Heart left ventricle (tissue), 13 donors: ENCODE results near the gene APLF.

Source experiments
- POLR2A ChIP-seq, 2 donors: fragments of 450-650 bp; IDR thresholded peaks; one replicate each; pipeline ENCODE4 v1.6.1; 2017; ENCODE audit warnings: antibody characterized with exemption in 2 of 2, mild to moderate bottlenecking in 2 of 2, moderate library complexity in 2 of 2
- TF ChIP-seq, protein P1 (sequence below), 12 donors: fragments of 200-600 bp; sonication (generic) in 4 of 12; IDR thresholded peaks; one replicate each; pipeline versions ENCODE4 v1.5.0 to v1.8.0; 2018 to 2022; ENCODE audit warnings: antibody characterized with exemption in 12 of 12, mild to moderate bottlenecking in 5 of 12
- donor health status: ischemic (EF 13 %, LVEDD 7.1; RV severe dilation, severe dysfunction).
- donor health status: DM: no; HTN: yes; CAD: no.
- donor health status: DM: no; HTN: no; CAD: no.
- donor health status: ischemic (EF 25% LVEDD 6.9; RV normal size, moderate dysfunction).
- donor health status: ischemic (EF 25% LVEDD 5.7; RV mildly dilated, moderate dysfunction).
- donor health status: ischemic (EF 35%, LVEDD 5.7; RV mildly dilated, moderate dysfunction).
- donor health status: nonischemic (EF 11% LVEDD 7.7; RV severe dilation, severe dysfunction).
- donor health status: DM: yes; HTN: yes; CAD: no.
- donor health status: PGD.
- donor health status: ischemic (EF 29% LVEDD 5.4; RV normal size, mild dysfunction).
- donor health status: nonischemic (EF 23%, LVEDD 6.1; RV moderate dilation, normal function).

DNA sequence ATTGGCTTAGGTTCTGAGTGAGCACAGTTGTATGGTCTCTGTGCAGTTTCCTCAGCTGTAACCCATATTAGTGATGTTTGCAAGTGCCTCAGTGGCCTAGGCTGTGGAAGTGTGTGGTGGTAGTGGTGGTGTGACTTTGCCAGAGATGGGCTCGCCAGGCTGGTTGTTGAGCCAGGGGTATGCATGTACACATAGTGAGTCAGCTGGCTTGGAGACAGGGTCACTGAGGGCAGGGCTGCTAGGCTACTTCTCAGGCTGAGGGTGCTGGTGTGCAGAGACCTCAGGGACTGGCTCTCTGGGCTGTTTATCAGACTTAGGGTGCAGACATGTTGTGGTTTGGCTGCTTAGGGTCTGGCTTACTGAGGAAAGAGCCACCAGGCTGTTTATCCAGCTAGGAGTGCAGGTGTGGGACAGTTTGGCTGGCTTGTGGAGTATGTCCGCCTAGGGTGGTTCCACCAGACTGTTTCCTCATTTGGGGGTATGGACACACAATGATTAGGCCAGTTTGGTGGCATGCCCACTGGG, 15.0 kb downstream of the APLF start:
- TF ChIP-seq POLR2A (IDR thresholded peaks at IDR 0.05) = no peak
- TF ChIP-seq, protein P1, sequence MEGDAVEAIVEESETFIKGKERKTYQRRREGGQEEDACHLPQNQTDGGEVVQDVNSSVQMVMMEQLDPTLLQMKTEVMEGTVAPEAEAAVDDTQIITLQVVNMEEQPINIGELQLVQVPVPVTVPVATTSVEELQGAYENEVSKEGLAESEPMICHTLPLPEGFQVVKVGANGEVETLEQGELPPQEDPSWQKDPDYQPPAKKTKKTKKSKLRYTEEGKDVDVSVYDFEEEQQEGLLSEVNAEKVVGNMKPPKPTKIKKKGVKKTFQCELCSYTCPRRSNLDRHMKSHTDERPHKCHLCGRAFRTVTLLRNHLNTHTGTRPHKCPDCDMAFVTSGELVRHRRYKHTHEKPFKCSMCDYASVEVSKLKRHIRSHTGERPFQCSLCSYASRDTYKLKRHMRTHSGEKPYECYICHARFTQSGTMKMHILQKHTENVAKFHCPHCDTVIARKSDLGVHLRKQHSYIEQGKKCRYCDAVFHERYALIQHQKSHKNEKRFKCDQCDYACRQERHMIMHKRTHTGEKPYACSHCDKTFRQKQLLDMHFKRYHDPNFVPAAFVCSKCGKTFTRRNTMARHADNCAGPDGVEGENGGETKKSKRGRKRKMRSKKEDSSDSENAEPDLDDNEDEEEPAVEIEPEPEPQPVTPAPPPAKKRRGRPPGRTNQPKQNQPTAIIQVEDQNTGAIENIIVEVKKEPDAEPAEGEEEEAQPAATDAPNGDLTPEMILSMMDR (IDR thresholded peaks at IDR 0.05) = no peak
